Right atrium auricular region (tissue), 2 donors: ENCODE results near the gene TENM4. TPM values are rescaled to one million over a fixed set of nuclear protein-coding genes. Genes with fewer than 3 reads are reported as not detected.

ENCODE experiments used
- DNase-seq: peaks from one replicate; pipeline ENCODE4 v3.0.0-alpha.2; 2019; ENCODE audit warnings: low spot score
- H3K27ac ChIP-seq, 2 donors: fragments of 200-600 bp; sonication (generic); 1 replicate in 1 of 2; 2 replicates in 1 of 2; pipeline ENCODE4 v1.5.1; 2016 to 2019
- H3K27me3 ChIP-seq, 2 donors: fragments of 200-600 bp; sonication (generic); one replicate each; pipeline versions ENCODE4 v1.5.1 to v1.6.0; 2017 to 2019
- H3K36me3 ChIP-seq: fragments of 200-600 bp; sonication (generic); one replicate; pipeline ENCODE4 v1.5.1; 2016
- H3K4me1 ChIP-seq, 2 donors: fragments of 200-600 bp; sonication (generic); one replicate each; pipeline versions ENCODE4 v1.5.1 to v1.6.0; 2017 to 2019
- H3K4me3 ChIP-seq, 2 donors: fragments of 200-600 bp; sonication (generic); 1 replicate in 1 of 2; 2 replicates in 1 of 2; pipeline ENCODE4 v1.5.1; 2017 to 2019; ENCODE audit warnings: mild to moderate bottlenecking in 1 of 2, moderate library complexity in 1 of 2
- H3K9me3 ChIP-seq, 2 donors: fragments of 200-600 bp; sonication (generic); one replicate each; pipeline ENCODE4 v1.5.1; 2019
- total RNA-seq, 2 donors: library from RNA; depleted of rRNA; stranded (reverse); fragments of >200 nt; gene quantifications; one replicate each; pipeline ENCODE4 v1.1.0, GENCODE V29; 2016
- TF ChIP-seq, protein P1 (sequence below), 2 donors: fragments of 200-600 bp; sonication (generic); IDR thresholded peaks; one replicate each; pipeline ENCODE4 v1.5.1; 2019; ENCODE audit warnings: antibody characterized with exemption in 2 of 2

Gene TENM4
- total RNA-seq, 2 donors from 2014 or later: 0.30 to 0.98 TPM

DNA sequence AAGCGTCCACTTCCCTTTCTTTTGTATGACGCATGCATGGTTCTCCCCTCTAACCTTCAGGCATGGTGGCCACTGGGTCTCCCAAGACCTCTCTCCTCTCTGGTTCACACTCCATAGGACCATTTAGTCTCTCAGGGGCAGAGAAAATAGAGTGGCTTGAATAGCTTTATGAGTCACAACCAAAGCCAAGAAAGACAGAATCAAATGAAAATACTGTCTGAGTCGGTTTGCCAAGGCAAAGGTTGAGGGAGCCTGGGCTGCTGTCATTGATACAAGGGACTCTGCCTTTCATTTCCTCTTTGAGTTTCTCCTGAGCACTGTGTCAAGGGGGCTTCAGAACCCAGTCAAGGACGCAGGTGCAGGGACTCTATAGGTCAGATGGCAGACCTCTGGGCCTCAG is 44.2 kb downstream of the TENM4 start:
- Histone ChIP-seq H3K4me3 (no peak overlapping the region), H3K27ac (no peak overlapping the region), H3K9me3 (no peaks in the 10 kb centered on the region), H3K4me1 (no peaks in the 10 kb centered on the region), H3K27me3 (no peaks in the 10 kb centered on the region), H3K36me3 (no peaks in the 10 kb centered on the region)
- TF ChIP-seq, protein P1, sequence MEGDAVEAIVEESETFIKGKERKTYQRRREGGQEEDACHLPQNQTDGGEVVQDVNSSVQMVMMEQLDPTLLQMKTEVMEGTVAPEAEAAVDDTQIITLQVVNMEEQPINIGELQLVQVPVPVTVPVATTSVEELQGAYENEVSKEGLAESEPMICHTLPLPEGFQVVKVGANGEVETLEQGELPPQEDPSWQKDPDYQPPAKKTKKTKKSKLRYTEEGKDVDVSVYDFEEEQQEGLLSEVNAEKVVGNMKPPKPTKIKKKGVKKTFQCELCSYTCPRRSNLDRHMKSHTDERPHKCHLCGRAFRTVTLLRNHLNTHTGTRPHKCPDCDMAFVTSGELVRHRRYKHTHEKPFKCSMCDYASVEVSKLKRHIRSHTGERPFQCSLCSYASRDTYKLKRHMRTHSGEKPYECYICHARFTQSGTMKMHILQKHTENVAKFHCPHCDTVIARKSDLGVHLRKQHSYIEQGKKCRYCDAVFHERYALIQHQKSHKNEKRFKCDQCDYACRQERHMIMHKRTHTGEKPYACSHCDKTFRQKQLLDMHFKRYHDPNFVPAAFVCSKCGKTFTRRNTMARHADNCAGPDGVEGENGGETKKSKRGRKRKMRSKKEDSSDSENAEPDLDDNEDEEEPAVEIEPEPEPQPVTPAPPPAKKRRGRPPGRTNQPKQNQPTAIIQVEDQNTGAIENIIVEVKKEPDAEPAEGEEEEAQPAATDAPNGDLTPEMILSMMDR (IDR thresholded peaks at IDR 0.05): no peak
- DNase-seq: no peak

DNA sequence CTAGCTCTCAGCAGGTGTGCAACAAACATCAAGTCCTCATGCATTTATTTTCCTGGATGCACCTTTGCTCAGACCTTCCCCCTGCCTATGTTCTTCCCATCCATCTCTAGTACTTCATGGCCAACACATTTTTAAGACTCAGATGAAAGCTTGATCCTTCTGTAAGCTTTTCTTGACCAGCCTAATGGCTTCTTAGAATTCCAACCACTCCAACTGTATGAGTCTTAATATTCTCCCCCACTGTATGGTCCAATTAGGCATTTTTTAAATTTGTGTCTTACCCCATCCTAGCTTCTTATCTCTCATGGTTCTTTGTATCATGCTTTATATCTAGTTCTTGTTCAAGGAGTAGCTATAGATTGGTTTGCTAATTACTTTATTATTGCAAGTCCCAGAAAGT is 44.8 kb downstream of the TENM4 start:
- no peak for DNase-seq
- Histone ChIP-seq H3K27ac (no peak overlapping the region), H3K4me1 (no peaks in the 10 kb centered on the region), H3K9me3 (no peaks in the 10 kb centered on the region), H3K4me3 (no peak overlapping the region), H3K36me3 (no peaks in the 10 kb centered on the region), H3K27me3 (no peaks in the 10 kb centered on the region)
- TF ChIP-seq, protein P1 (IDR thresholded peaks at IDR 0.05): no peak

- Histone ChIP-seq H3K4me1 (no peaks in the 10 kb centered on the region), H3K27ac (no peak overlapping the region), H3K4me3 (no peak overlapping the region), H3K9me3 (no peaks in the 10 kb centered on the region), H3K27me3 (no peaks in the 10 kb centered on the region), H3K36me3 (no peaks in the 10 kb centered on the region)
- TF ChIP-seq, protein P1 (IDR thresholded peaks at IDR 0.05): no peak
- DNase-seq: no peak
These were observed 47.3 kb downstream of the TENM4 start for GRCh38 chr11:79393362-79394043.

- no peak overlapping the region for H3K27ac ChIP-seq
- H3K4me1 ChIP-seq: no peaks in the 10 kb centered on the region
- H3K36me3 ChIP-seq: no peaks in the 10 kb centered on the region
- DNase-seq: no peak
- H3K27me3 ChIP-seq: no peaks in the 10 kb centered on the region
- TF ChIP-seq, protein P1 (IDR thresholded peaks at IDR 0.05): no peak
- H3K4me3 ChIP-seq: no peak overlapping the region
- H3K9me3 ChIP-seq: no peaks in the 10 kb centered on the region
These were observed 48.7 kb downstream of the TENM4 start for GRCh38 chr11:79392161-79392560.

DNA sequence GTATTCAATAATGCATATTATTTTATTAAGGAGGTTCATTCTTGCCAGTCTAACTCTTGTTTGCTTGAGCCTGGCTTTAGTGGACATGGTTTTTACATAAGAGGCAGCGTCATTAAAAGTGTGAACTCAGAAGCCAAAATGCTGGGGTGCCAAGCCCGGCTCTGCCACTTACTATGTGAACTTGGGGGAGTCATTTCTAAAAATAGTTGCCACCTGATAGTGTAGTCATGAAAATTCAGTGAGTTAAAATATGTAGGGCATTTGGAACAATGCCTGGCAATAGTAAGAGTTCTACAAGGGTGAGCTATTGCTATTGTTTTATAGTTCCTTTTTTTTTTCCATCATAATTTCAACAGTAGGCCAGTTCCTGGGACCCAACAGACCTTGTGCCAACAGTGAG is 49.9 kb downstream of the TENM4 start:
- no peak for DNase-seq
- Histone ChIP-seq H3K4me3 (no peak overlapping the region), H3K9me3 (no peaks in the 10 kb centered on the region), H3K27ac (no peak overlapping the region), H3K4me1 (no peaks in the 10 kb centered on the region), H3K27me3 (no peaks in the 10 kb centered on the region), H3K36me3 (no peaks in the 10 kb centered on the region)
- TF ChIP-seq, protein P1 (IDR thresholded peaks at IDR 0.05): no peak

GRCh38 chr11:79390477-79390876 is 50.4 kb downstream of the TENM4 start:
- DNase-seq: no peak
- Histone ChIP-seq H3K4me1 (no peaks in the 10 kb centered on the region), H3K9me3 (no peaks in the 10 kb centered on the region), H3K36me3 (no peaks in the 10 kb centered on the region), H3K27ac (no peak overlapping the region), H3K27me3 (no peaks in the 10 kb centered on the region), H3K4me3 (no peak overlapping the region)
- TF ChIP-seq, protein P1 (IDR thresholded peaks at IDR 0.05): no peak
